Muscle of arm (tissue), 12 donors: ENCODE data around the gene ERVMER34-1. TPM values are rescaled to one million over a fixed set of nuclear protein-coding genes. Genes with fewer than 3 reads are reported as not detected.

Source experiments
- DNase-seq: peaks from one replicate; pipeline ENCODE4 v3.0.0-alpha.2; 2013
- polyA plus RNA-seq, 12 donors: library from polyadenylated mRNA; unstranded; fragments of 120-200 nt; gene quantifications; one replicate each; pipeline ENCODE4 v1.2.1, GENCODE V29; 2013; ENCODE audit not compliant: insufficient read length in 12 of 12

ERVMER34-1 gene
- polyA plus RNA-seq, 12 donors, result 0.38 to 1.7 (median 0.59) TPM; not detected in 2

DNA sequence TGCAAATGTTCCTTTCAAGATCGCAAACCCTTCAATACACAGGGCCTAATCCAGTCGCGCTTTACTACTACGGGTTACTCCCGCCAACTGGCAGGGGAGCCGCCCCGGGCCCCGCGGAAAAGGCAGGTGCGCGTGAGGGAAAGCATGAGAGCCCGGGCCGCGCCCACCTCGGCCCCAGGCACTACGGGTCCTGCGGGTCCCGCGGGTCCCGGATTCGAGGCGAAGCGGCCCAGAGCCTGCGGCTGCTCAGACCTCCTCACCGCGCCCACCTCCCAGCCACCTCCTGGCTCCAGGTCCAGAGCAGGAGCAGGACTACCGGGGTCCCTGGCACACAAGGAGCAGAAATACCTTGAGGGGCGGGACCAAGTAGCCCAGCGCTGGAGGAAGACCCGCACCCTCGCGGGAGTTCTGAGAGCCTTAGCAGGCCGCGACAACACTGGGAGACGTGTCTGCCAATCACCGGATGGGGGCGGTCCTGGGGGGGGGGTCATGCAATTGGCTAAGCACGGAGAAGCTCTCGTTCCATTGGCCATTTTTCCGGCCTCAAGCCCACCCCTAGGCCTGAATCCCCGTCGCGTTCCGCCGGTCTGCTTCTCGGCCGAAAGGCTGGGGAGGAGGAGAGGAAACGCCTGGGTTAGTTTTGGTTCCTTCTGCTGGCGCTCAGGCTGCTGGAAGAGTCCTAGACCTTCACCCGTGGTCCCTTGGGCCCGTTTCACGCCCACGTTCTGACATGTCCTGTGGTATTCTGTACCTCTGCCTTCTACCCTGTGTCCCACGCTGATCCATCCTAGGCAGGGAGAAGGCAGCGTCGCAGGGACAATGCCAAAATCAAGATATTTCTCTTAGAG, 29.0 kb downstream of the ERVMER34-1 start:
- peak; percentile 98 for DNase-seq

DNA sequence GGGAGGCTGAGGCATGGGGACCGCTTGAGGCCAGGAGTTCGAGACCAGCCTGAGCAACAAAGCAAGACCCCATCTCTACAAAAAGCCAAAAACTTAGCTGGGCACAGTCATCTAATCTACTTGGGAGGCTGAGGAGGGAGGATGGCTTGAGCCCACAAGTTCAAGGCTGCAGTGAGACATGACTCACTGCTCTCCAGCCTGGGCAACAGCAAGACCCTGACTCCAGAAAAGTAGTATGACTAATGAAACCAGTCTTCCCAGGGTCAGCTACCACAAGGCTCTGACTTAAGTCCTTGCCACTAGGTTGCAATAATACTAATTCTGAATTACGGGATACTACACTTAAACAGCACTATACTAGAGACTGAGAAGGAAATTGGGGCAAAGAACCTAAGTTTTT, 33.1 kb downstream of the ERVMER34-1 start:
- no peak for DNase-seq

DNA sequence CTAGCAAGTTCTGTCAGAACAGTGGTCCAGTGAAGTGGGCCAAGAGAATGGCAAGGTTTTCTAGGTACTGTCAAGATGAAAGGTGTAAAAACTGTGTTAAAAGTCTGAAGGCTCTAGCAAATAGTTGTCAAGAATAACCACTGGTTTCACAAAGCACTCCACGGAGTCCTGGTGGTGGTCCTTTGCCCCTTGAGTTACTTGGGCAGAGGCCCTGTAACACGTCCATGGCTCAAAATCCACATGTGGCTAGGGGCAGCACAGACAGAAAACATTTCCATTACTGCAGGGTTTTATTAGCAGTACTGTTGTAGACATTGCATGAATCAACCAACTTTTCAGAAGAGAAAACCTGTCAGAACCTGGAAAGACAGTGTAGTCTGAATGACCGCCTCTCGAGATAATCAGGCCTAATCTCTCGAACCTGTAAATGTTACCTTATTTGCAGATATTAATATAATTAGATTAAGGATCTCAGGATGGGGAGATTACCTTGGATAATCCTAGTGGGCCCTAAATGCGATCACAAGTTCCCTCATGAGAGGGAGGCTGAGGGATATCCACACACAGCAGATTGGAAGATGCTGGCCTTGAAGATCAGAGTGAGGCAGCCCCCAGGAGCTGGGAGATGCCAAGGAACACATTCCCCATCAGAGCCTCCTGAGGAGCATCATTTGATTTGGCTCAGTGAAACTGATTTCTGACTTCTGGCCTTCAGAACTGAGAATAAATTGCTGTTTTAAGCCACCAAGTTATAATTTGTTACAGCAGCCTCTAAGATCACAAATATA, 34.7 kb downstream of the ERVMER34-1 start:
- DNase-seq, result no peak

DNA sequence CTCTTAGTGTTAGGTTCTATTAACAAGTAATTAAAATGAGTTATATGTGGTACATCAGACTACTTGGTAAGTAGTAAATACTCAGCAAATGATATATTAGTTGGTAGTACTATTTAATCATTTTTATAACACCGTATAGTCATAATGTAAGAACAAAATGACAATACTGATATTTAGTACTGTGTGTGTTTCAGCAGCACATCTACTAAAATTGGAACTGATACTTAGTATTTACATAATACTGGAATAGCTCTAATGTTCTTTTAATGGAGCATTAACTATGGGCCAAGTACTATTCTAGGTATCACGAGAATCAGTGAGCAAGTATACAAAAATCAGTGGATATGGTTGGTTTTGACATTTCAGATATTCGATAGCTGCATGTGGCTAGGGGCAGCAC, 35.3 kb downstream of the ERVMER34-1 start:
- no peak for DNase-seq

DNA sequence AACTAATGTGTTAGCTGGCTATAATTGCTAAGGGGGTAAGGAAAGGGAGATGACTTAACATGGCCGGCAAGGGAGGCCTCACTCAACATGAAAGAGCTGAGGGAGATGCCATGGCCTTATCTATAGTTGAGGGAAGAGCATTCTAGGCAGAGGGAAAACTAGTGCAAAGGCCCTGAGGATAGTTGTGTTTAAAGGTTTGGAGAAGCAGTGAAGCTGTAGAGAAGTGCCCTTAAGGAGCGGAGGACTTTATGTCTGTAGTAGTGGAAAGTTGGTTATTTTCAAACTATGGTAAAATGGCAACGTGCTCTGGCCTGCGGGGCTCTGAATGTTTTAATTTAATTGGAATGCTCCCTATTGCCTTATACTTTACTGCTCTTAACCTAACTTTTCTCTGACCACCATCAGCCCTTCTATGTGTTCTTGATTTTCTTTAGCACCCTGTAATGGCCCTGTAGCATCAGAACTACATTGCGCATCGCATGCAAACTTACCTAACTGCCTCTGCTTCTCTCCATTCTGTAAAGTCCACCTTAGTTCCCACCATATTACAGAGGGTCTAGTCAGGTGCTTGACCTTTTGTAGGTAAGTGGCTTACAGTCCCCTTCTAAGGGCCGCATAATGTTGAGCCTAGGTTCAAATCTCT, 35.8 kb downstream of the ERVMER34-1 start:
- no peak for DNase-seq

DNA sequence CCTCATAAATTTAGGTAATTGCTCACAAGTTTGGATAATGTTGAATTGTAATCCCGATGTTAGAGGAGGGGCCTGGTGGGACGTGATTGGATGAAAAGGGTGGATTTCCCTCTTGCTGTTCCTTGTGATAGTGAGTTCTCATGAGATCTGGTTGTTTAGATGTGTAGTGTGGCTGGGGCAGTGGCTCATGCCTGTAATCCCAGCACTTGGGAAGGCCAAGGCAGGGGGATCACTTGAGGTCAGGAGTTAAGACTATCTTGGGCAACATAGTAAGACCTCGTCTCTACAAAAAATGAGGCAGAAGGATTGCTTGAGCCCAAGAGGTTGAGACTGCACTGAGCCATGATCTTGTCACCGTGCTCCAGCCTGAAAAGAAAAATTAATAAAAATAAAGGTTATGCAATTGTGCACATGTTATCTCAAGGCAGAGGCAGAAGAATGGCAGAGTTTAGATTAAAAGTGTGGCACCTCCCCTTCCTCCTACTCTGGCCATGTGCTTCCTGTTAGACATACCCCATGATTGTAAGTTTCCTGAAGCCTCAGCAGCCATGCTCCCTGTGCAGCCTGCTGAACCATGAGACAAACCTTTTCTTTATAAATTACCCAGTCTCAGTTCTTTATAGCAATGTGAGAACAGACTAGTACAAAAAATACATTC, 36.5 kb downstream of the ERVMER34-1 start:
- DNase-seq, result no peak

DNA sequence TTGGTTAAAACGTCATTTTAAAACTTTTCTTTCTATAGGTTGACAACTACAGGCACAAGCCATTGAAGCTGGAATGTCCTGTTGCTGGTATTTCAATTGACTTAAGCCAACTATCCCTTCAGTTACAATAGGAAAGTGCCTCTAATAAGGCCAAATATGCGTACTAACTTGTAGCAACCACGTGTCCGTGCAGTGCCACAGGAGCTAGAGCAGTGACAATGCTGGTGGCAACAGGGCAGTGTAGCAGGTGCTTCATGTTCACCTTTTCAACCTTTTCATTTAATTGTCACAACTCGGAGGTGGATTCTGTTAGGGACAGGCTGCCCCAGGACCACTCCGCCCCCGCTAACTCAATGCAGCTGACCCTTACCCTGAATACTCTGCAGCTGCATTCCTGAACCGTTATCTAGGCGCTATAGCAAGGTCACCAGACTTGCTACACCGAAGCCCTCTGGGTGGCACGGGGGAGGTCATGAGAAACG, 37.7 kb downstream of the ERVMER34-1 start:
- no peak for DNase-seq

DNA sequence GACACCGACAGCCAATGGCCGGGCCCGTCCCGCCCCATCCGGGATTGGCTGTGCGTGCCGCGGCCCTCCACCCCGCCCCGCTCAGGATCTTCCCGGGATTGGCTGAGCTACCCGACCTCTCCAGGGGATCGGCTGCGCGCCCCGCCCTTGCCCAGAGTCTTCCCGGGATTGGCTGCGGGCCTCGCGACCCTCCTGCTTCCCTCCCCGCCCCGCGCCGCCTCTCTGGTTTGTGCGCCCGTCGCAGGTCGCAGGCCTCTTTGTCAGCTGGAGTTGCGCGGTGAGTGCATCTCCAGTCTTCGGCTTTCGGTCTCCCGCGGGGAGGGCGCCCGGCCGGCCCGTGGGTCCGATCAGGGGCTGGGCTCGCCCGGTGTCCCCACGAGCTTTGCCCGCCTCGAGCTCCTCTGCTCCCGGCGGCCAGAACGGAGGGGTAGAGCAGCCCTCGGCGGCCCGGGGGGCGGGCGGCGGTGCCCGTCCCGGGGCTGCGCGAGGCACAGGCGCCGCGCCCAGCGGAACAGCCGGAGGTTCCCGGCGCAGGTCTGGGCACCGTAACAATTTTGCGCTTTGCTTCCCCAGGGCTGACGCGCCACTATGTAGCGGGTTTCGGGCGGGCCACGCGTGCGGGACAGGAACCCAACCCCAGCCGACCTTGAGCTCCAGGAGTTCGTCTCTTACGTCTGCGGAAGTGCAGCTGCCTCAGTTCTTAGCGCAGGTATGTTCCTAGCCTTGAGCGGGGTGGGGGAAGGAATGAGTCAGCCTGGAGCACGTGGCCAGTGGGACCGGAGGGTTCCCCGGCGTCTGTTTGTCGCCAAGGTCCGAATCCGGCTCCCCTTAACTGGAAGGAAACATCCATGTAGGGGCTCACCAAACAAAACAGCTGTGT, 38.7 kb downstream of the ERVMER34-1 start:
- peak; percentile 96 for DNase-seq

DNA sequence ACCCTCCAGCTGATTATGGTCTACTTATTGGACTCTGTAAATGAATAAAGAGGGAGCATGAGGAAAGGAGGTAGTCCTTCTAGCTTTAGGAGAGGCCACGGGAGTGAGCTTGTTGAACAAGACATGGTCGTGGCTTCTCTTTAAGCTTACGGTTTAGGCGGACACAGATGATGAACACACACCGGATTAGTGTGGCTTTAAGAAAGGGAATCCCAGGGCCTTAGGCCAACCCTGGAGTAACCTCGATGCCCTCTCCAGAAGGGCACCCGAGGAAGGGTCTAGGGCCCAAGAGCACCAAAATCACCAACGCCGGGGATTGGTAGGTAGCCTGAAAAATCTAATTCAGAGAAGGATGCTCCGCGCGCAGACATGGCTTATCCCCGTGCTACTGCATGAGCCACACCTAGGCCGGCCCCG, 39.4 kb downstream of the ERVMER34-1 start:
- no peak for DNase-seq

DNA sequence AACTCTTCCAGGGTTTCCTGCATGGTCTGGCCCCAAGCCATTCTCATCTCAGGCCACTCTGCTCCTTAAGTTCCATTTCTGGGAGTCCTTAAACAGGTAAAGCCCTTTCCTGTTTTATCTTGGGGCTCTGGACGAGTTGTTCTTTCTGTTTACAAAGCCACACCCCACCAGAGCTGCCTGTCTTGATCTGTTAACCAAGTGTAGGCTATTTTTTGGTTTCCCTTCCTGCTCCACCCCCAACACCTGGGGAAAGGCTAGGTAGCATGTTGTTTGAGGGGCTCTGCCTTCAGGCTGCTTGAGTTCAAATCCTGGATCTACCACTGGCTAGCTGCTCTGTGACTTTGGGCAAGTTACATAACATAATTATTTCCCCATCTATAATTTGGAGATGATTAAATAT, 40.0 kb downstream of the ERVMER34-1 start:
- DNase-seq, result no peak

- DNase-seq, result no peak
Observed at GRCh38 chr4:52709155-52709554, 42.1 kb downstream of the ERVMER34-1 start.

GRCh38 chr4:52704661-52705060, 46.6 kb downstream of the ERVMER34-1 start:
- no peak for DNase-seq

GRCh38 chr4:52704133-52704532, 47.1 kb downstream of the ERVMER34-1 start:
- no peak for DNase-seq

- no peak for DNase-seq
Observed at GRCh38 chr4:52701207-52701606, 50.0 kb downstream of the ERVMER34-1 start.

GRCh38 chr4:52694936-52695335, 56.3 kb downstream of the ERVMER34-1 start:
- no peak for DNase-seq

- no peak for DNase-seq
Observed at GRCh38 chr4:52693492-52693891, 57.7 kb downstream of the ERVMER34-1 start.
